SU-DHL-6 (cell line): ENCODE results near the gene RAD23A.

ENCODE experiments used
- H2AFZ ChIP-seq: fragments of 200-600 bp; sonication (generic); 2 replicates; pipeline ENCODE4 v1.6.1; 2014; ENCODE audit warnings: low read depth, mild to moderate bottlenecking, moderate library complexity, mixed read lengths, antibody characterized with exemption, low read length; ENCODE audit not compliant: severe bottlenecking
- H3F3A ChIP-seq: fragments of 200-600 bp; shearing (Covaris generic); 2 replicates; pipeline ENCODE4 v1.6.0; 2016; ENCODE audit warnings: antibody characterized with exemption, mild to moderate bottlenecking; ENCODE audit not compliant: insufficient read depth
- H3K27ac ChIP-seq: fragments of 200-600 bp; sonication (generic); 2 replicates; pipeline ENCODE4 v1.5.1; 2016; ENCODE audit warnings: low read depth, mild to moderate bottlenecking, low read length, moderate library complexity, mixed read lengths
- H3K27me3 ChIP-seq: fragments of 200-600 bp; sonication (generic), shearing (Covaris generic); 2 replicates; pipeline ENCODE4 v1.6.0; 2014; ENCODE audit warnings: mild to moderate bottlenecking, low read length
- H3K36me3 ChIP-seq: fragments of 200-600 bp; sonication (generic); 2 replicates; pipeline ENCODE4 v1.6.1; 2014; ENCODE audit warnings: mild to moderate bottlenecking, low read length, mixed read lengths
- H3K4me2 ChIP-seq: fragments of 300-600, 200-600 bp; shearing (Covaris generic), sonication (generic); 2 replicates; pipeline ENCODE4 v1.6.0; 2014; ENCODE audit warnings: low read length, low read depth, mild to moderate bottlenecking; ENCODE audit not compliant: poor library complexity, severe bottlenecking
- H3K4me3 ChIP-seq: fragments of 200-600 bp; sonication (generic); 2 replicates; pipeline ENCODE4 v1.5.1; 2014; ENCODE audit warnings: antibody characterized with exemption, low read length, mild to moderate bottlenecking, mixed read lengths; ENCODE audit not compliant: insufficient read depth, poor library complexity, severe bottlenecking
- H3K79me2 ChIP-seq: fragments of 200-600 bp; sonication (generic); 2 replicates; pipeline ENCODE4 v1.6.1; 2014; ENCODE audit warnings: mild to moderate bottlenecking, low read length, moderate library complexity; ENCODE audit not compliant: insufficient read depth
- H3K9ac ChIP-seq: fragments of 200-600 bp; sonication (generic); 2 replicates; pipeline ENCODE4 v1.7.0; 2014; ENCODE audit warnings: mild to moderate bottlenecking, low read length
- H3K9me2 ChIP-seq: fragments of 200-600 bp; sonication (generic); replicated peaks from 2 replicates; pipeline ENCODE4 v1.6.1; 2014; ENCODE audit warnings: low read length; ENCODE audit not compliant: insufficient read depth
- H3K9me3 ChIP-seq: fragments of 200-600 bp; sonication (generic); 2 replicates; pipeline ENCODE4 v1.6.1; 2014; ENCODE audit warnings: low read length, mixed read lengths; ENCODE audit not compliant: insufficient read depth
- H4K20me1 ChIP-seq: fragments of 200-600 bp; sonication (generic); 2 replicates; pipeline ENCODE4 v1.6.1; 2014; ENCODE audit warnings: low read depth, mild to moderate bottlenecking, antibody characterized with exemption, low read length, moderate library complexity, mixed read lengths
- EZH2phosphoT487 ChIP-seq: fragments of 200-600 bp; sonication (generic), shearing (Covaris generic); conservative IDR thresholded peaks from 2 replicates; pipeline ENCODE4 v1.6.1; 2018; ENCODE audit warnings: mild to moderate bottlenecking, antibody characterized with exemption, low read length, moderate library complexity, mixed read lengths
- TF ChIP-seq, protein P1 (sequence below): fragments of 200-600 bp; sonication (generic); IDR thresholded peaks from one replicate; pipeline ENCODE4 v1.5.1; 2017; ENCODE audit warnings: antibody characterized with exemption, mild to moderate bottlenecking, low read length, moderate library complexity; ENCODE audit not compliant: insufficient read depth, poor library complexity, severe bottlenecking

Gene RAD23A

DNA sequence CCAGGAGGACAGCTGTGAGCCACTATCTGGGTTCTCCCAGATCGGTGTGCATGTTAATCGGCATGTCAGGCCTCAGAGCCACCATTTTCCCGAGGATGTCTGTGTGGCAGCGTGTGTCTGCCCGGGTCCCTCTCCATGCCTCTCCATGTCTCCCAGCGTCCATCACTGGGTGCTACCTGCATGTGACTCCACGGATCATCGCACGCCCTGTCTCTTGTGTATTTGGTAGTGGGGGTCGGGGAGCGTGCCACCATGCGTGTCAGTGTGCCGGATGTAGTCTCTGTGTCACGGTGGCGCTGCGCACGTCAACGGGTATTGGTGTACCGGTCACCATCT, 55.5 kb downstream of the RAD23A start:
- H2AFZ ChIP-seq, result no peak overlapping the region
- H3F3A ChIP-seq, result no peaks in the 10 kb centered on the region
- no peaks in the 10 kb centered on the region for H3K9me2 ChIP-seq
- H3K9ac ChIP-seq, result no peak overlapping the region
- H4K20me1 ChIP-seq, result no peaks in the 10 kb centered on the region
- H3K9me3 ChIP-seq, result no peaks in the 10 kb centered on the region
- no peaks in the 10 kb centered on the region for H3K79me2 ChIP-seq
- no peak for TF ChIP-seq EZH2phosphoT487
- no peak overlapping the region for H3K27ac ChIP-seq
- H3K36me3 ChIP-seq, result no peaks in the 10 kb centered on the region
- H3K4me3 ChIP-seq, result no peak overlapping the region
- no peaks in the 10 kb centered on the region for H3K27me3 ChIP-seq
- no peak overlapping the region for H3K4me2 ChIP-seq

DNA sequence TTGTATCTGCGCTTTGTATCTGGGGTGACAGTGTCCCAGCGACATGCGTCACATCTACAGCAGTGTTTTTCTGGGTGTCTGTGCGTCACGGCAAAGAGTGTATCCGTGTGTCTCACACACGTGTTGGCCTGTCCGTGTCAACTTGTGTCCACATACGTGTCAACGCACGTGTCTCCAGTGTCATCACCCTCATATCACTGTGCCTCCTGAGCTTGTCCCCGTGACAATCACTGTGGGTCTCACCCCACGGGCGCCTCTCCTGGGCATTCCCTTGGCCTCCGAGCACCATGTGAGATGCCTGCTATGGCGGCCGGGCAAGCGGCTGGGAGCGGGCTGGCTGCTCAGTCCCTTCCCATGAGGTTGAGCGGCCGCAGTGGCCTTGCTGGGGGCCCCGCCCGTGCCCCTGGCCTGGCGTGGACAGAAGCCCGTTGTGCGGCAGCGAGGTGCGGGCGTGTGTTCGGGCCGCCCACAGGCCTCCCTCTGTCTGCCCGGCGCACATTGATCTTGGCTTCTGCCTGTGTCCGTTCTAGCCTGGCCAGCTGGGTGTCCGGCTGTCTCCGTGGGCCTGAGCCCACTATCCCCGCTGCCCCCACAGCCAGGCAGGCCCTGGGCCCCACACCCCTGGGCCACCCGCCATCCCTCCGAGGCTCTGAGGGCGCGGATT, 56.0 kb downstream of the RAD23A start:
- Histone ChIP-seq H3K9me3 (no peaks in the 10 kb centered on the region), H3F3A (no peaks in the 10 kb centered on the region), H3K4me3 (no peak overlapping the region), H3K36me3 (no peaks in the 10 kb centered on the region), H3K27ac (no peak overlapping the region), H3K4me2 (no peak overlapping the region), H4K20me1 (no peaks in the 10 kb centered on the region), H3K9ac (no peak overlapping the region), H3K27me3 (no peaks in the 10 kb centered on the region), H3K9me2 (no peaks in the 10 kb centered on the region), H3K79me2 (no peaks in the 10 kb centered on the region), H2AFZ (no peak overlapping the region)
- TF ChIP-seq, protein P1, sequence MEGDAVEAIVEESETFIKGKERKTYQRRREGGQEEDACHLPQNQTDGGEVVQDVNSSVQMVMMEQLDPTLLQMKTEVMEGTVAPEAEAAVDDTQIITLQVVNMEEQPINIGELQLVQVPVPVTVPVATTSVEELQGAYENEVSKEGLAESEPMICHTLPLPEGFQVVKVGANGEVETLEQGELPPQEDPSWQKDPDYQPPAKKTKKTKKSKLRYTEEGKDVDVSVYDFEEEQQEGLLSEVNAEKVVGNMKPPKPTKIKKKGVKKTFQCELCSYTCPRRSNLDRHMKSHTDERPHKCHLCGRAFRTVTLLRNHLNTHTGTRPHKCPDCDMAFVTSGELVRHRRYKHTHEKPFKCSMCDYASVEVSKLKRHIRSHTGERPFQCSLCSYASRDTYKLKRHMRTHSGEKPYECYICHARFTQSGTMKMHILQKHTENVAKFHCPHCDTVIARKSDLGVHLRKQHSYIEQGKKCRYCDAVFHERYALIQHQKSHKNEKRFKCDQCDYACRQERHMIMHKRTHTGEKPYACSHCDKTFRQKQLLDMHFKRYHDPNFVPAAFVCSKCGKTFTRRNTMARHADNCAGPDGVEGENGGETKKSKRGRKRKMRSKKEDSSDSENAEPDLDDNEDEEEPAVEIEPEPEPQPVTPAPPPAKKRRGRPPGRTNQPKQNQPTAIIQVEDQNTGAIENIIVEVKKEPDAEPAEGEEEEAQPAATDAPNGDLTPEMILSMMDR, result no peak
- TF ChIP-seq EZH2phosphoT487, result no peak

DNA sequence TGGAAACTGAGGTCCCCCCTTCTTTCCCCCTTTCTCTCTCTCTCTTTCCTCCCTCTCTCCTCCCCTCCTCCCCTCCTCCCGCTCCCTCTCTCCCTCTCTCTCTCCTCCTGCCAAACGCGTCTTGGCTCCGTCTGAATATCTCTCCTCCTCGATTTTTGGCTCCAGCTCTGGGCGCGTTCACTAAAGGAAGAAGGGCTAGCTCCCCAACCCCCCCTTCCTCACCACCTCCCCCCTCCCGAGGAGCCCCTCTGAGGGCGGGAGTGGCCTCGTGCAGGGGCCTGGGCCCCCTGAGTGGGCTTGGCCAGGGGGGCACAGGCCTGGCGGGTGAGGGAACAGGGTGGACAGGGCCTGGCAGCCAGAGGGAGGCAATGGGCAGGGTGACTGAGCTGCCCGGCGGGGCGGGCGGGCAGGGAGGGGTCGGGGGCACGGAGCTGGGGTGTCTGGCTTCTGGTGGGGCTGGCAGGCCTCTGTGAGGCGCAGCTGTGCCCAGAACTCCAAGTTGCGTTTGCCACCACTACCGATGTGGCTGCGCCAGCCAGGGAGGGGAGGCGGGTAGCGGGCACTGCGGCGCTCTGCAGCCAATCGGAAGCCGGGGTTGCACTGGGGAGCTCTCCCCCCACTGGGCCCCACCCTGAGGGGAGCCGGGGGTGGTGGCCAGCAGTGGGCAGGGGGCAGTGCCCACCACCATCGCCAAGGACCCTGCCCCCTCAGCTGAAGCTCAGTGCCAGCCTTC, 56.7 kb downstream of the RAD23A start:
- no peaks in the 10 kb centered on the region for H3K9me3 ChIP-seq

More for the DNA sequence above, 56.7 kb downstream of the RAD23A start:
- Histone ChIP-seq H3K27ac (no peak overlapping the region), H3K27me3 (no peaks in the 10 kb centered on the region), H3K4me3 (no peak overlapping the region), H3K9me2 (no peaks in the 10 kb centered on the region), H3K36me3 (no peaks in the 10 kb centered on the region), H2AFZ (no peak overlapping the region), H3K9ac (no peak overlapping the region), H3K4me2 (no peak overlapping the region), H4K20me1 (no peaks in the 10 kb centered on the region), H3K79me2 (no peaks in the 10 kb centered on the region), H3F3A (no peaks in the 10 kb centered on the region)
- TF ChIP-seq, protein P1, result no peak
- no peak for TF ChIP-seq EZH2phosphoT487
